Panc1 (cell line): ENCODE data around the gene ADORA1. TPM values are rescaled to one million over a fixed set of nuclear protein-coding genes. Genes with fewer than 3 reads are reported as not detected.

Experiments used
- ATAC-seq: fragments of 200-7000 bp; cut with Tn5 transposase; 2 replicates; pipeline ENCODE4 v1.9.1; 2020; ENCODE audit warnings: mild to moderate bottlenecking, moderate library complexity
- BruUV-seq: library from RNA; stranded (reverse); fragments of 400-500 nt; replicated peaks from 2 replicates; lab custom pipeline; 2021; lab: Mats Ljungman, UMichigan
- CTCF ChIA-PET: fragments of 300-600 bp; sonication (Branson Sonifier 250); formaldehyde crosslinking; loops from one replicate; lab custom pipeline; 2022; ENCODE audit warnings: antibody characterized with exemption; lab: Charles Lee
- POLR2A ChIA-PET: fragments of 300-600 bp; sonication (Branson Sonifier 250); formaldehyde crosslinking; loops from one replicate; lab custom pipeline; 2022; ENCODE audit warnings: antibody characterized with exemption; lab: Charles Lee
- DNase-seq: peaks from one replicate; pipeline ENCODE4 v3.0.0-alpha.2; 2010; ENCODE audit warnings: low read depth, low spot score
- H3K27ac ChIP-seq: 2 replicates; pipeline ENCODE4 v1.5.1; 2011; ENCODE audit warnings: mild to moderate bottlenecking, low read length, inconsistent platforms
- H3K27me3 ChIP-seq: fragments of 200-500 bp; sonication (Bioruptor generic); 2 replicates; pipeline ENCODE4 v1.6.0; 2014; ENCODE audit warnings: low read length, inconsistent platforms; ENCODE audit not compliant: control insufficient read depth, insufficient read depth
- H3K36me3 ChIP-seq: fragments of 200-500 bp; sonication (Bioruptor generic); 2 replicates; pipeline ENCODE4 v1.5.1; 2014; ENCODE audit warnings: inconsistent platforms, mild to moderate bottlenecking, low read length, moderate library complexity; ENCODE audit not compliant: control insufficient read depth, insufficient read depth
- H3K4me1 ChIP-seq: 2 replicates; pipeline ENCODE4 v1.5.1; 2011; ENCODE audit warnings: inconsistent platforms, mild to moderate bottlenecking, low read length, moderate library complexity; ENCODE audit not compliant: control insufficient read depth, insufficient read depth
- H3K4me3 ChIP-seq, 2 experiments: 2 replicates each; pipeline ENCODE4 v1.5.1; 2011 to 2012; ENCODE audit warnings: low read depth in 2 of 2, low read length in 2 of 2, mild to moderate bottlenecking in 2 of 2, inconsistent platforms in 1 of 2, moderate library complexity in 1 of 2
- H3K9me3 ChIP-seq: fragments of 200-500 bp; sonication (Bioruptor generic); 2 replicates; pipeline ENCODE4 v1.5.1; 2014; ENCODE audit warnings: low read depth, mild to moderate bottlenecking, inconsistent platforms, low read length, moderate library complexity; ENCODE audit not compliant: control insufficient read depth, insufficient read depth
- POLR2AphosphoS5 ChIP-seq: IDR thresholded peaks from 2 replicates; pipeline ENCODE4 v1.6.1; 2012; ENCODE audit warnings: mild to moderate bottlenecking, low read depth, low read length, moderate library complexity
- SIN3A ChIP-seq: IDR thresholded peaks from 2 replicates; pipeline ENCODE4 v1.6.1; 2012; ENCODE audit warnings: low read depth, mild to moderate bottlenecking, low read length, moderate library complexity, borderline replicate concordance; ENCODE audit not compliant: insufficient read depth
- TCF7L2 ChIP-seq: IDR thresholded peaks from 2 replicates; pipeline ENCODE4 v1.6.1; 2011; ENCODE audit warnings: mild to moderate bottlenecking, low read depth, low read length, inconsistent platforms
- in situ Hi-C: cut with HindIII; loops from 2 replicates; pipeline ENCODE4 v1.10.0; 2016; ENCODE audit warnings: low sequenced_read_pairs, low pct_unique_long_range_greater_than_20kb
- intact Hi-C: fragments of 100-400 bp; cut with micrococcal nuclease; formaldehyde crosslinking; loops from one replicate; pipeline ENCODE4 v1.10.0; 2022; ENCODE audit not compliant: unreplicated experiment
- total RNA-seq: library from RNA; stranded (reverse); gene quantifications from one replicate; pipeline ENCODE4 v1.2.1, GENCODE V29; 2021; ENCODE audit not compliant: unreplicated experiment
- TF ChIP-seq, protein P1 (sequence below), 2 experiments: IDR thresholded peaks; 2 replicates each; pipeline ENCODE4 v1.6.1; 2011 to 2012; ENCODE audit warnings: low read depth in 2 of 2, control low read depth in 1 of 2, low read length in 1 of 2, mild to moderate bottlenecking in 1 of 2, moderate library complexity in 1 of 2; ENCODE audit not compliant: insufficient read depth in 1 of 2
- TF ChIP-seq, protein P2 (sequence below): fragments of 450-650 bp; IDR thresholded peaks from 2 replicates; pipeline ENCODE4 v1.5.1; 2017; ENCODE audit warnings: mild to moderate bottlenecking

Gene ADORA1
- total RNA-seq, 1 experiment from 2014 or later = 8.5 TPM

DNA sequence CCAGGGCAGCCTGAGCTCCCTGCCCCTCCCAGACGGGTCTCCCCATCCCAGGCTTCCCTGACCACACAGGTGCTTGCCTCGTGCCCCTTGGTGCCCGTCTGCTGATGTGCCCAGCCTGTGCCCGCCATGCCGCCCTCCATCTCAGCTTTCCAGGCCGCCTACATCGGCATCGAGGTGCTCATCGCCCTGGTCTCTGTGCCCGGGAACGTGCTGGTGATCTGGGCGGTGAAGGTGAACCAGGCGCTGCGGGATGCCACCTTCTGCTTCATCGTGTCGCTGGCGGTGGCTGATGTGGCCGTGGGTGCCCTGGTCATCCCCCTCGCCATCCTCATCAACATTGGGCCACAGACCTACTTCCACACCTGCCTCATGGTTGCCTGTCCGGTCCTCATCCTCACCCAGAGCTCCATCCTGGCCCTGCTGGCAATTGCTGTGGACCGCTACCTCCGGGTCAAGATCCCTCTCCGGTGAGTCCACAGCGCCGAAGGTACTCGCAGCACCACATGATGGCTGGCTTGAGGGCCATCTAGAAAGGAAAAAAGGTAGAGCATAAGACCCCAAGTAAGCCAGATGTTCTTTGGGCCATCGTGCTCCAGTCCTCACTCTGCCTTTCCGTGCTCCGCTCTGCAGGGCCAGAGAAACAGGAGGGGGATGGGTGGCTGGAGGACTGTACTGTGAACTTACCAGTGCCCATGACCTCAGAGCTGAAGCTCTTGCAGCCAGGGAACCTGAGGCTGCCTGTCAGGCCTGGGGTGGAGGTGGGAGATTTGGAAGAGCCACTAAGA is 1.4 kb downstream of the ADORA1 start:
- no TSS peak for BruUV-seq
- ATAC-seq = peak; percentile 5; the same call in 1 of the 2 replicates
- TF ChIP-seq POLR2AphosphoS5 = no peak
- TF ChIP-seq, protein P1, sequence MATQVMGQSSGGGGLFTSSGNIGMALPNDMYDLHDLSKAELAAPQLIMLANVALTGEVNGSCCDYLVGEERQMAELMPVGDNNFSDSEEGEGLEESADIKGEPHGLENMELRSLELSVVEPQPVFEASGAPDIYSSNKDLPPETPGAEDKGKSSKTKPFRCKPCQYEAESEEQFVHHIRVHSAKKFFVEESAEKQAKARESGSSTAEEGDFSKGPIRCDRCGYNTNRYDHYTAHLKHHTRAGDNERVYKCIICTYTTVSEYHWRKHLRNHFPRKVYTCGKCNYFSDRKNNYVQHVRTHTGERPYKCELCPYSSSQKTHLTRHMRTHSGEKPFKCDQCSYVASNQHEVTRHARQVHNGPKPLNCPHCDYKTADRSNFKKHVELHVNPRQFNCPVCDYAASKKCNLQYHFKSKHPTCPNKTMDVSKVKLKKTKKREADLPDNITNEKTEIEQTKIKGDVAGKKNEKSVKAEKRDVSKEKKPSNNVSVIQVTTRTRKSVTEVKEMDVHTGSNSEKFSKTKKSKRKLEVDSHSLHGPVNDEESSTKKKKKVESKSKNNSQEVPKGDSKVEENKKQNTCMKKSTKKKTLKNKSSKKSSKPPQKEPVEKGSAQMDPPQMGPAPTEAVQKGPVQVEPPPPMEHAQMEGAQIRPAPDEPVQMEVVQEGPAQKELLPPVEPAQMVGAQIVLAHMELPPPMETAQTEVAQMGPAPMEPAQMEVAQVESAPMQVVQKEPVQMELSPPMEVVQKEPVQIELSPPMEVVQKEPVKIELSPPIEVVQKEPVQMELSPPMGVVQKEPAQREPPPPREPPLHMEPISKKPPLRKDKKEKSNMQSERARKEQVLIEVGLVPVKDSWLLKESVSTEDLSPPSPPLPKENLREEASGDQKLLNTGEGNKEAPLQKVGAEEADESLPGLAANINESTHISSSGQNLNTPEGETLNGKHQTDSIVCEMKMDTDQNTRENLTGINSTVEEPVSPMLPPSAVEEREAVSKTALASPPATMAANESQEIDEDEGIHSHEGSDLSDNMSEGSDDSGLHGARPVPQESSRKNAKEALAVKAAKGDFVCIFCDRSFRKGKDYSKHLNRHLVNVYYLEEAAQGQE (IDR thresholded peaks at IDR 0.05; ENCODE audit: insufficient read depth in 1 of 2, low read depth in 2 of 2, low read length in 1 of 2) = no peak
- no peak for TF ChIP-seq SIN3A
- intact Hi-C loops (no loop called here), in situ Hi-C loops (no loop called here)
- Histone ChIP-seq H3K4me3 (peak overlapping the region; percentile 39 to 58), H3K9me3 (no peaks in the 10 kb centered on the region), H3K27me3 (peaks cover 4% of the 10 kb centered on the region), H3K4me1 (peaks cover 28% of the 10 kb centered on the region), H3K36me3 (no peaks in the 10 kb centered on the region), H3K27ac (peak overlapping the region; percentile 39; the same call in 1 of the 2 replicates)
- no peak for DNase-seq
- POLR2A ChIA-PET = interaction anchor here (0.6 to 1.0 kb wide), 2 partner anchors 13 to 86 kb away, joined by 3 read pairs; no protein-coding TSS in a partner anchor
- CTCF ChIA-PET = interaction anchor here (0.7 to 1.3 kb wide), 7 partner anchors 11 to 144 kb away, joined by 3 to 6 read pairs (median 3); no protein-coding TSS in a partner anchor

DNA sequence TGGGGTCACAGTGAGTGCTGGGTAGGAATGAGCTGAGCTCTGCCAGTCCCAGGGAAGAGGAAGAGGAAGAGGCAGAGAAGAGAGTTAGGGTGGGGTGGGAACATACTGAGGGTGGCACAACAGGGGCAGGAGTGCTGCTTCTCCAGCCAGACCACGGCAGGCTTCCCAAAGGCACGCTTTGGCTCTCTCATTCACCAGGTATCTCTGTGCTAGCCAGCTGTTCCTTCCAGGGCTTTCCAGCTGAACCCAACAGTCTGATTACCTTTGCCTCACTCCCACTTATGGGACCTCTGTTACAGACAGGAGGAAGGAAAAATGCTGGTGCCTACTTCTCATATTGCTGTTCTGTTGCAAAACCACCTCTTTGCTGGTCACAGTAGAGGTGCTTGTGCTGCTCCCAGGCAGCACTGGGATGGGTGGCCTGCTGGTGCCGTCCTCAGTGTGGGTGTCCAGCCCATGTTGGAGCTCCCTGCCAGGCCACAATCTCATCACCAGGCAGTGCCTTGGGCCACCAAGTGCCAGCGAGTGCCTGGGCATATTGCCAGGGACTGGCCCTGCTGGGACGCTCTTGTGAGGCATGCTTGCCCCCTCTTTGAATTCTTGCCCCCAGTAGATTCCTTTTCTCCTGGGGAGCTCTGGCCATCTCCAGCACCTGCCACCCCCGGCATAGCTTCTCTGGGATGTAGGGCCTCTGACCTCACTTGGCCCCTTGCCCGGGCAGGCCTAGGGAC is 2.1 kb downstream of the ADORA1 start:
- in situ Hi-C loops = no loop called here
- Histone ChIP-seq H3K4me1 (peaks cover 23% of the 10 kb centered on the region), H3K27ac (peak overlapping the region; percentile 39; the same call in 1 of the 2 replicates), H3K4me3 (no peak overlapping the region), H3K27me3 (peaks cover 4% of the 10 kb centered on the region), H3K36me3 (no peaks in the 10 kb centered on the region), H3K9me3 (no peaks in the 10 kb centered on the region)
- no peak for DNase-seq
- ChIA-PET POLR2A (interaction anchor here (0.6 kb wide), 1 partner anchor 85 kb away, joined by 3 read pairs; no protein-coding TSS in a partner anchor), CTCF (interaction anchor here (0.7 kb wide), 2 partner anchors 12 to 17 kb away, joined by 3 read pairs; no protein-coding TSS in a partner anchor)
- intact Hi-C loops = no loop called here
- TF ChIP-seq, protein P1 (IDR thresholded peaks at IDR 0.05; ENCODE audit: insufficient read depth in 1 of 2, low read depth in 2 of 2, low read length in 1 of 2) = no peak
- no peak for TF ChIP-seq SIN3A
- TF ChIP-seq POLR2AphosphoS5 = no peak
- TF ChIP-seq, protein P2, sequence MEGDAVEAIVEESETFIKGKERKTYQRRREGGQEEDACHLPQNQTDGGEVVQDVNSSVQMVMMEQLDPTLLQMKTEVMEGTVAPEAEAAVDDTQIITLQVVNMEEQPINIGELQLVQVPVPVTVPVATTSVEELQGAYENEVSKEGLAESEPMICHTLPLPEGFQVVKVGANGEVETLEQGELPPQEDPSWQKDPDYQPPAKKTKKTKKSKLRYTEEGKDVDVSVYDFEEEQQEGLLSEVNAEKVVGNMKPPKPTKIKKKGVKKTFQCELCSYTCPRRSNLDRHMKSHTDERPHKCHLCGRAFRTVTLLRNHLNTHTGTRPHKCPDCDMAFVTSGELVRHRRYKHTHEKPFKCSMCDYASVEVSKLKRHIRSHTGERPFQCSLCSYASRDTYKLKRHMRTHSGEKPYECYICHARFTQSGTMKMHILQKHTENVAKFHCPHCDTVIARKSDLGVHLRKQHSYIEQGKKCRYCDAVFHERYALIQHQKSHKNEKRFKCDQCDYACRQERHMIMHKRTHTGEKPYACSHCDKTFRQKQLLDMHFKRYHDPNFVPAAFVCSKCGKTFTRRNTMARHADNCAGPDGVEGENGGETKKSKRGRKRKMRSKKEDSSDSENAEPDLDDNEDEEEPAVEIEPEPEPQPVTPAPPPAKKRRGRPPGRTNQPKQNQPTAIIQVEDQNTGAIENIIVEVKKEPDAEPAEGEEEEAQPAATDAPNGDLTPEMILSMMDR = no peak
- no peak for TF ChIP-seq TCF7L2
- ATAC-seq = no peak; the same call in 1 of the 2 replicates
- no TSS peak for BruUV-seq
